T-helper 2 cell treated with Interferon-gamma antibody and Interleukin-4, amounts not matched to agents 100 ng/mL and 5 ng/mL, for 36 hours (primary cell): Measurements from ENCODE around the gene STAT5B. TPM values are rescaled to one million over a fixed set of nuclear protein-coding genes. Genes with fewer than 3 reads are reported as not detected.
"Not testable (repeated sequence)": the region's sequence is repeated elsewhere in the genome, so short reads cannot be mapped to it uniquely, and the experiment has no call there.

Source experiments
- intact Hi-C: fragments of 100-400 bp; cut with micrococcal nuclease; formaldehyde crosslinking; loops from one replicate; pipeline ENCODE4 v1.15.1; 2023
- total RNA-seq: library from RNA; stranded (reverse); gene quantifications from 2 replicates; pipeline ENCODE4 v1.2.3, GENCODE V29; 2022

STAT5B gene
- total RNA-seq, 1 donor from 2014 or later: 147 TPM

DNA sequence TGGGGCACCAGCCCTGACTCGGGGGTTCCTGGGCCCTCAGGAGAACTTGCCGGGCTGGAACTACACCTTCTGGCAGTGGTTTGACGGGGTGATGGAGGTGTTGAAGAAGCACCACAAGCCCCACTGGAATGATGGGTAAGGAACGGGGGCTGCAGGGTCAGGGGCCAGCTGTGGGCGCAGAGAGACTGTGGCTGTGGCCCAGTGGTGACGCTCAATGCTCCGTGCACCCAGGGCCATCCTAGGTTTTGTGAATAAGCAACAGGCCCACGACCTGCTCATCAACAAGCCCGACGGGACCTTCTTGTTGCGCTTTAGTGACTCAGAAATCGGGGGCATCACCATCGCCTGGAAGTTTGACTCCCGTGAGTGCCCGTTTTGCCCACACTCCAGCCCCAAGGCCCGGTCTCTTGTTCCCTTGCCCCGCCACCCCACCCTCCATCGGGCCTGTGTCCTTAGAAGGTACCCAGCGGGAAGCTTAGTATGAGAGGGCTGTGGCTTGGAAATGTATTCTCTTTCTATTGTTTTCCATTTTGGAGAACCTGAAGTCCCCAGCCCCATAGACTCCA, 31.3 kb upstream of the STAT5B start:
- intact Hi-C loops: no loop called here

DNA sequence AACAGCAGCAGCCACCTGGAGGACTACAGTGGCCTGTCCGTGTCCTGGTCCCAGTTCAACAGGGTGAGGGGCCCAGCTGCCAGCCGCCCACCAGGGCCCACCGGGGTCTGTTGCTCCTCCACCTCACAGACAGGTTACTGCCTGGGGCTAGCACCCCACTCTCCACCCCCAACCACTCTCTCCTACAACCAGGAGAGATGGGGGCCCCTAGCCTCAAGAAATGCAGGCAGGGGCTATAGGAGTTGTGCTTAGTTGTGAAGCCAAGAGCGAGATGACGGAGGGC, 30.1 kb upstream of the STAT5B start:
- intact Hi-C loops: no loop called here

GRCh38 chr17:42305543-42306384, 29.6 kb upstream of the STAT5B start:
- intact Hi-C loops: no loop called here

DNA sequence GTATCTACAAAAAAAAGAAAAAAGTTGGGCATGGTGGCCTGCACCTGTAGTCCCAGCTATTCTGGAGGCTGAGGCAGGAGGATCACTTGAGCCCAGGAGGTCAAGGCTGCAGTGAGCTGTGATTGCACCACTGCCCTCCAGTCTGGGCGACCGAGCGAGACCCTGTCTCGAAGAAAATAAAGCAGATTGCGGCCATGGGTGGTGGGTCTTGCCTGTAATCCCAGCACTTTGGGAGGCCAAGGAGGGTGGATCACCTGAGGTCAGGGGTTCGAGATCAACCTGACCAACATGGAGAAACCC, 28.8 kb upstream of the STAT5B start:
- intact Hi-C loops: not testable (repeated sequence)

- intact Hi-C loops: no loop called here
Observed at GRCh38 chr17:42304187-42305030, 28.2 kb upstream of the STAT5B start.

- intact Hi-C loops: no loop called here
Observed at GRCh38 chr17:42303694-42304093, 27.5 kb upstream of the STAT5B start.

- intact Hi-C loops: no loop called here
Observed at GRCh38 chr17:42301022-42301421, 24.8 kb upstream of the STAT5B start.

DNA sequence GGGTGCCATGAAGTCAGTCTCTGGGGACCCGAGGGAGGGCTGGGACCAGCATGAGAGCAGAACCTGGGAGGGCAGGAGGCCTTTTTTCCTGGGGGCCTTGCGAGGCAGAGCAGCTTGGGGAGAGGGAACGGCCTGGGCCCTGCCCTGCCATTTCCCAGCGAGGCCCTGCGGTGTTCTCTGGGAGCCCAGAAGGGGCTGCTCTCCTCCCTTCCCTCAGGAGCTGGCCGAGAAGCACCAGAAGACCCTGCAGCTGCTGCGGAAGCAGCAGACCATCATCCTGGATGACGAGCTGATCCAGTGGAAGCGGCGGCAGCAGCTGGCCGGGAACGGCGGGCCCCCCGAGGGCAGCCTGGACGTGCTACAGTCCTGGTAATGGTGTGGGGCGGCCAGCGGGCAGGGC, 23.7 kb upstream of the STAT5B start:
- intact Hi-C loops: not testable (repeated sequence)

DNA sequence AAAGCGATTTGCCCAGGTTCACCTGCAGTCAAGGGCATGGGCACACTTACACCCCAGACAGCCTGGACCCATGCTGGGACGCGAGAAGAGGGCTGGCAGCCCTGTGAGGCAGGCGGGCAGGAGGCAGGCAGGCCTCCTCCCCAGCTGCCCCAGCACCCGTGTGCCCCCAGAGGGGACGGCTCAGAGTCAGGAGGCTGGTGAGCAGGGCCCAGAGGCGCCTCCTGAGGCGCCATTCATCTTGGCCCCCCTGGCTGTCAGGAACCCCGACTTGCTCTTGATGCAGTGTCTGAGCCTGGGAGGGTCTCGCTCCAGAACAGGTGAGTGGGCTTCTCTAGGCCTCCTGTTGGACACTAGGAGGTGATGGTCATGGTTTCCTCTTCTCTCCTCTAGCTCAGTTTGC, 23.2 kb upstream of the STAT5B start:
- intact Hi-C loops: not testable (repeated sequence)

GRCh38 chr17:42297775-42298174, 21.6 kb upstream of the STAT5B start:
- intact Hi-C loops: not testable (repeated sequence)

GRCh38 chr17:42296012-42296411, 19.8 kb upstream of the STAT5B start:
- intact Hi-C loops: no loop called here

DNA sequence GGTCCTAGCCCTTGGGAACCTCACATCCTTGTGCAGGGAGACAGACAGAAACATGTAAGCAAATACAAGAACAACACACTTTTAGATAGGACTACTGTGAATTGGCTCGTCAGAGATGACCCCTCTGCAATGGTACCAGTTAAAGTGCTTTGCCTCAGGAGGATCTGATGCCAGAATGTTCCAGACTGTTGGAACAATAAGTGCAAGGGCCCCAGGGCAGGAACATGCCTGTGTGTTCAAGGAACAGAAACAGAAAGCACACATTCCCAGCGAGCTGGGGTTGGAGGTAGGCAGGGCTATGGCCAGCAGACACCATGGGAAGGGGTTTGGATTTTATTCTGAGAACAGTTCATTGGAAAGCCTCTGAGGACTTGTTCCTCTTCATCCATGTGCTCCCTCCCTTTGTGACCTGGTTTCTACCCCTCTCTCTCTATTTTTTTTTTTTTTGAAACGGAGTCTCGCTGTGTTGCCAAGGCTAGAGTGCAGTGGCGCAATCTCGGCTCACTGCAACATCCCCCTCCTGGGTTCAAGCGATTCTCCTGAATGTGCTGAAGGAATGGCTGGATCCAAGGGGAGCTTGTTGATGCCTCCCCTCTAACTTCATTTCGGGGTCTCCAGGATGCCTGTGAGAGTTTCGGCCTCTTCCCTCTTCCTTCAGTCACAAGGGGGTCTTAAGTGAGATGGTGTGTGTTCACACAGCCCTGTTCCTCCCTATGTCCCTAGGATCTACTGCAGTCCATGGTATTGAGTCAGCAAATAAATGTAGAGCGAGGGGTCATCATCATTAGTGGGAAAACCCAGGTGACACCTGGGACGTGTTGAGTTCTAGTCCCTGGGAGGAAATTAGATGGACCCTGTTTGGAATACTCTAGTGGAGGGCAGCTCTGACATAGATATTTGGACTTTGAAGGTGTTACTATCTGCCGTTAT, 18.5 kb upstream of the STAT5B start:
- intact Hi-C loops: no loop called here

DNA sequence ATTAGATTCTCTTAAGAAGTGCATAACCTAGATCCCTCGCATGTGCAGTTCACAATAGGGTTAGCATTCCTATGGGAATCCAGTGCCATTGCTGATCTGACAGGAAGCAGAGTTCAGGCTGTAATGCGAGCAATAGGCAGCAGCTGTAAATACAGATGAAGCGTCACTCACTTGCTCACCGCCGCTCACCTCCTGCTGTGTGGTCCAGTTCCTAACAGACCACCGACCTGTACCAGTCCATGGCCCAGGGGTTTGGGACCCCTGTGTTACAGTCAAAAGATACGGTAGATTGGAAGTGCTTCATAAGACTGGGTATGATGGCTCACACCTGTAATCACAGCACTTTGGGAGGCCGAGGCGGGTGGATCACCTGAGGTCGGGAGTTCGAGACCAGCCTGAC, 14.9 kb upstream of the STAT5B start:
- intact Hi-C loops: no loop called here

- intact Hi-C loops: no loop called here
Observed at GRCh38 chr17:42290577-42290976, 14.4 kb upstream of the STAT5B start.

DNA sequence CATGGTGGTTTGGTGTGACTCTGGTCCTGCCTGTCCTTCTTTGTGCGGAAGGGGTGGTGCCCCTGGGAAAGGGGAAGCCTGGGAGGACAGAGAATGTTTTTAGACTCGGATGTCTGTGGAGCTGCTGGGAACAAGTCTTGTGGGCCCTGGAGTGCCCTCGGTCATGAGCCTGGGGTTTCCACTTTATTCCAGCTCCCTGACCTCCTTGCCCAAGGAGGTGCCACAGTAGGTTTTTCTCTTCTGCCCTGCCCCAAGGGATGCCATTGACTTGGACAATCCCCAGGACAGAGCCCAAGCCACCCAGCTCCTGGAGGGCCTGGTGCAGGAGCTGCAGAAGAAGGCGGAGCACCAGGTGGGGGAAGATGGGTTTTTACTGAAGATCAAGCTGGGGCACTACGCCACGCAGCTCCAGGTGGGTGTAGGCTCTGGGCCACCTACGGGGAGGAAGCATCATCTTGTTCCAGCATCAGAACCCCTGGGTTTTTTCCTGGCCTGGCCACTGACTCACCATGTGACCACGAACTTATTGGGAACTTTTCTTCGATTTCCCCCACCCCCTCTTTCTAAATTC, 13.5 kb upstream of the STAT5B start:
- intact Hi-C loops: loop anchor here (2.0 to 5.0 kb wide), 3 partner anchors 42 to 67 kb away; no protein-coding TSS in a partner anchor

DNA sequence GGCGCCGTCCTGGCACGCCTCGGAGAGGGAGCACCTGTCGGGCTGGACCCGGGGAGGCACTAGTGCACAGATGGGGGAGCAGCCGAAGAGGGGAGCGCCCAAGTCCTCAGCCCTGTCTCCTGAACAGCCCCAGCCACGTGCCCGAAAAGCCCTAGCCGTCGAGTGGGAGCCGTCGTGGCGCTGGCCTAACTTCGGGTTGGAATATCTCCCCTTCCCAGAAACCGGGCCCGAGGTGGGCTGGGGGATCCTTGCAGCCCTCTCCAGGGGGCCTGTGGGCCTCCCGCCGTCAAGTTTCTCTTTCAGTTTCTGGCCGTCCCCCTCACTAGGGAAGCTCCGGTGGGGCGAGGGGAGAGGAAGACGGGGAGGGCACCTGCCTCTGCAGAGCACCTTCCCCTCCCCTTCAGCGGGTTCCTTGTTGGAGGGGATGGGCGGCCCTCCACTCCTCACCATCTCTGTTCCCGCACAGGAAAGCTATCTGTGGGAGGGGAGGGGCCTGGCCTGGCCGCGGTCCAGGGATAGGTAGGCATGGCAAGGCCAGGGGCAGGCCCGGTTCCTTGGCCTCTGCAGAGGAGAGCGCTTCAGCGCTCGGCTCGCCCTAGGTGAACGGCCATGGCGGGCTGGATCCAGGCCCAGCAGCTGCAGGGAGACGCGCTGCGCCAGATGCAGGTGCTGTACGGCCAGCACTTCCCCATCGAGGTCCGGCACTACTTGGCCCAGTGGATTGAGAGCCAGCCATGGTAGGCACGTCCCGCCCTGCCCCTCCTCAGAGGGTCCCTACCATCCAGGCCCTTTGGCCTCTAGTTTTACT, 12.8 kb upstream of the STAT5B start:
- intact Hi-C loops: loop anchor here (1.0 to 5.0 kb wide), 4 partner anchors 14 to 66 kb away; no protein-coding TSS in a partner anchor

GRCh38 chr17:42287977-42288802, 12.0 kb upstream of the STAT5B start, which contains the start of gene STAT5A:
Gene STAT5A, plus strand, starts transcription at chr17:42288498. Its CDS starts 914 bp downstream, at chr17:42289412.
- intact Hi-C loops: loop anchor here (1.0 to 5.0 kb wide), 4 partner anchors 13 to 65 kb away; no protein-coding TSS in a partner anchor

- intact Hi-C loops: loop anchor here (5.0 kb wide), 1 partner anchor 40 kb away; no protein-coding TSS in a partner anchor
Observed at GRCh38 chr17:42287305-42287976, 11.2 kb upstream of the STAT5B start.
